Fibroblast of lung (primary cell): ENCODE measurements around the gene DZIP1L.

ENCODE experiments used
- CTCF ChIP-seq, 2 donors: IDR thresholded peaks in 1 of 2; conservative IDR thresholded peaks in 1 of 2; 1 replicate in 1 of 2; 2 replicates in 1 of 2; pipeline ENCODE4 v1.5.1; 2011 to 2012; ENCODE audit warnings: low read length in 2 of 2, control low read depth in 1 of 2, inconsistent platforms in 1 of 2, low read depth in 1 of 2, mild to moderate bottlenecking in 1 of 2
- EZH2 ChIP-seq: IDR thresholded peaks from 2 replicates; pipeline ENCODE4 v1.5.1; 2012; ENCODE audit warnings: low read length, control low read depth, mild to moderate bottlenecking; ENCODE audit errors: missing control alignments

- TF ChIP-seq CTCF (conservative IDR thresholded peaks at IDR 0.05 in 1 of 2, IDR thresholded peaks at IDR 0.05 in 1 of 2; ENCODE audit: low read depth in 1 of 2, low read length in 2 of 2) (no peak), EZH2 (no peak)
Observed at GRCh38 chr3:138103466-138103865, 11.9 kb downstream of the DZIP1L start.
